AG04450 (cell line): ENCODE results near the gene DNAJB12. TPM values are rescaled to one million over a fixed set of nuclear protein-coding genes. Genes with fewer than 3 reads are reported as not detected.

ENCODE experiments used
- CTCF ChIA-PET: fragments of 300-600, 350-600 bp; formaldehyde crosslinking; extraction: SDS; loops from one replicate; lab custom pipeline; 2022; ENCODE audit warnings: antibody characterized with exemption, inconsistent platforms; lab: Charles Lee
- POLR2A ChIA-PET: fragments of 350-600 bp; formaldehyde crosslinking; extraction: SDS; loops from one replicate; lab custom pipeline; 2021; ENCODE audit warnings: antibody characterized with exemption, inconsistent platforms; lab: Yijun Ruan, JAX
- DNase-seq: peaks from one replicate; pipeline ENCODE4 v3.0.0-alpha.2; 2011; ENCODE audit warnings: low read depth, low spot score
- H3K27ac ChIP-seq: one replicate; pipeline ENCODE4 v1.5.1; 2012; ENCODE audit warnings: low read depth, low read length, control low read depth
- H3K27me3 ChIP-seq: one replicate; pipeline ENCODE4 v1.6.0; 2012; ENCODE audit warnings: low read length; ENCODE audit not compliant: control insufficient read depth, insufficient read depth
- H3K4me3 ChIP-seq: 2 replicates; pipeline ENCODE4 v1.5.1; 2011; ENCODE audit warnings: mild to moderate bottlenecking, low read depth, low read length, control low read depth
- H3K9me3 ChIP-seq: 2 replicates; pipeline ENCODE4 v1.5.1; 2012; ENCODE audit warnings: low read length; ENCODE audit not compliant: control insufficient read depth, insufficient read depth
- CTCF ChIP-seq: IDR thresholded peaks from 2 replicates; pipeline ENCODE4 v1.5.1; 2011; ENCODE audit warnings: low read depth, low read length, control low read depth, inconsistent platforms
- polyA plus RNA-seq: library from polyadenylated mRNA; depleted of rRNA; stranded (reverse); fragments of >200 nt; gene quantifications from 2 replicates; pipeline ENCODE4 v1.2.3, GENCODE V29; 2011

Gene DNAJB12
- polyA plus RNA-seq, 1 experiment = 17.9 TPM

GRCh38 chr10:72323771-72324191 lies 30.9 kb downstream of the DNAJB12 start:
- Histone ChIP-seq H3K4me3 (no peak overlapping the region), H3K27ac (peak overlapping the region; percentile 11), H3K27me3 (no peaks in the 10 kb centered on the region), H3K9me3 (no peaks in the 10 kb centered on the region; the same call in 1 of the 2 replicates)
- TF ChIP-seq CTCF = no peak
- POLR2A ChIA-PET = interaction anchor here (0.8 kb wide), 1 partner anchor 50 kb away, joined by 4 read pairs; the partner anchor contains the start of gene DDIT4
- CTCF ChIA-PET = interaction anchor here (0.7 kb wide), 1 partner anchor 419 kb away, joined by 3 read pairs; no protein-coding TSS in a partner anchor
- DNase-seq = no peak

GRCh38 chr10:72323108-72323749 lies 31.5 kb downstream of the DNAJB12 start:
- POLR2A ChIA-PET = interaction anchor here (0.8 to 5.0 kb wide), 2 partner anchors 49 to 50 kb away, joined by 4 to 75 read pairs; partner anchors contain the start of gene DDIT4

GRCh38 chr10:72322280-72323058 lies 32.2 kb downstream of the DNAJB12 start:
- no peak for TF ChIP-seq CTCF
- H3K27ac ChIP-seq = peak overlapping the region; percentile 100
- H3K9me3 ChIP-seq = no peaks in the 10 kb centered on the region; the same call in 1 of the 2 replicates
- no peak overlapping the region for H3K4me3 ChIP-seq
- no peak for DNase-seq
- CTCF ChIA-PET = interaction anchor here (2.4 kb wide), 1 partner anchor 426 kb away, joined by 8 read pairs; no protein-coding TSS in a partner anchor
- POLR2A ChIA-PET = interaction anchor here (5.0 kb wide), 1 partner anchor 48 kb away, joined by 75 read pairs; the partner anchor contains the start of gene DDIT4
- no peaks in the 10 kb centered on the region for H3K27me3 ChIP-seq

More at GRCh38 chr10:72323108-72323749, 31.5 kb downstream of the DNAJB12 start:
- H3K27me3 ChIP-seq = no peaks in the 10 kb centered on the region
- CTCF ChIA-PET = no interaction called here
- no peak for DNase-seq
- no peak for TF ChIP-seq CTCF
- H3K27ac ChIP-seq = peak overlapping the region; percentile 11
- no peaks in the 10 kb centered on the region; the same call in 1 of the 2 replicates for H3K9me3 ChIP-seq
- H3K4me3 ChIP-seq = no peak overlapping the region

GRCh38 chr10:72322030-72322279 lies 32.8 kb downstream of the DNAJB12 start:
- no peaks in the 10 kb centered on the region; the same call in 1 of the 2 replicates for H3K9me3 ChIP-seq
- H3K27me3 ChIP-seq = no peaks in the 10 kb centered on the region
- H3K4me3 ChIP-seq = no peak overlapping the region
- POLR2A ChIA-PET = interaction anchor here (5.0 kb wide), 1 partner anchor 48 kb away, joined by 75 read pairs; the partner anchor contains the start of gene DDIT4
- no peak for DNase-seq
- peak overlapping the region; percentile 100 for H3K27ac ChIP-seq
- TF ChIP-seq CTCF = no peak
- CTCF ChIA-PET = interaction anchor here (0.8 to 2.4 kb wide), 3 partner anchors 13 to 425 kb away, joined by 3 to 8 read pairs (median 5); no protein-coding TSS in a partner anchor
